Erythroblast (primary cell): ENCODE data around the gene CACNB4.

Experiments used
- DNase-seq, 2 experiments: peaks; one replicate each; lab custom pipeline; 2025; lab: John Stamatoyannopoulos, UW
- GATA1 ChIP-seq: IDR thresholded peaks from 2 replicates; pipeline ENCODE4 v1.6.1; 2011; ENCODE audit warnings: low read depth, mild to moderate bottlenecking, control low read depth, low read length, moderate library complexity
- POLR2A ChIP-seq: IDR thresholded peaks from 2 replicates; pipeline ENCODE4 v1.6.1; 2011; ENCODE audit warnings: mild to moderate bottlenecking, low read length

The CACNB4 gene

DNA sequence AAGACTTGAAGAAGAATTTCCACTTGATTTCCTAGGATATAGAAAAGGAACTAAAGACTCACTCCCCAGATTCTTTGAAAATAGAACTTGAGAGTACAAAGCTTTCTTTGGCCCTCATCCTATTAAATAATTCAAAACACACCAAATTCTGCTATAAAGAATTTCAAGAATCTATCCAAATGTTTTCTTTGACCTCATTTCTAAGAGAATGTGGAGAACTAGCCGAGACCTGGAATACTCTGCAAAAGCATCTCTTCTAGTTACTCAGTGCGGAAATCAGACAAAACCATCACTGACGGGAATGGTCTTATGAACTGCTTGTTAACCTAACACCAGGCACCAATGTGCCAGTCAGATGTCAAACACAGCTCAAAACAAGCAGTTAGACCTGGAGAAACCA is 226.4 kb downstream of the CACNB4 start:
- TF ChIP-seq POLR2A (no peak), GATA1 (no peak)
- no peak for DNase-seq

DNA sequence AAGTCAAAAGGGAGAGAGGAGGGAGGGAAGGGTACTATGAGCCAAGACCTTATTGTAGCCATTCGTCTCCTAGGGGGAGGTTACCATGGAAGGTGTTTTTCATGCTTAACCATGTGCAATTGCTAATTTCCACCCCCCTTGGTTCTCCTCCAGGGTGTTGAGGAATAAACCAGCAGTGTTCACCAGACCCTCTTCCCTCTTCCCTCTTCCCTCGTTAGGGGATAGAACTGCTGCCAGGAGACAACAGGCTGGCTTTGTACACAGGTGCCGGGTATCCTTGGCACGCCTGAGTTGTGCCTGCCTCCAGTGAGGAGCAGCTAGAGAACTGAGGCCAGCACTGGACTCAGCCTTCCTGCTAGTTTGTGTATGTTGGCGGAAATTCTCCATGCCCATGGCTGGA is 229.6 kb downstream of the CACNB4 start:
- DNase-seq: no peak
- TF ChIP-seq POLR2A: no peak

DNA sequence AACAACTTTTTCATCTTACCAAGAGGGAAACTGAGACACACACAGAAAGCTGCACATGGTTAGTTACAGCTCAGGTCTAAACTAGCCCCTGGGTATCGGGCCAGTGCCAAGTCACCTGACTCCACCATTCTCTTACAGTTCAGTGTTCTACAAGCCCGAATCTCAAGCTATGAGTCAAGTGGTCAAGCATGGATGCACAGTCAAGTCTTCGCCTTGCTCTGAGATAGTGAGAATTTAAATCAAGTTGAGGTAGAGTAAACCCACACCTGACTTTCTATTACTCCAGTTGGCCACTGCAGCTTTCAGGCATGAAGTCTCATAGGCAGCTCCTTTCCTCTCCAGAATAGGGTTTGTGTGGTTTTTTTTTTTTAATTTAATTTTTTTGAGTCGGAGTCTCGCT is 236.1 kb downstream of the CACNB4 start:
- no peak for DNase-seq
- TF ChIP-seq GATA1 (no peak), POLR2A (no peak)

DNA sequence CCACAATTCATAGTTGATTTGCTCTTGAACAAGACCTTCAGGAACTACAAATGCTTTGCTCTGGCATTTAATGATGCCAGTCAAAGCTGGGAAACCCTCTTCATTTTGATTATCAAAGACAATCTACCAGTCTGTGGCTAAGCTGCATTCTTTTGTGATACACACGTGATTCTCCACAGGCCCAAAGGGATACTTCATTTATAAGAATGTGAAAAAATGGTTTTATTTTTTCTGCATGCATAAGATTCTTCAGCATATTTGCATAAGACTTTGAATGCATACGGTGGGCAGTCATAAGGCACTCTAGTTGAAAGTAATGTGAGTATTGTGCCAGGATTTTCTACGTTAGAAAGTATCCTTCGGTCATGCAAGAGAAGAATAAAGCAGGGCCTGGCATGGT is 237.7 kb downstream of the CACNB4 start:
- TF ChIP-seq POLR2A: no peak
- no peak for TF ChIP-seq GATA1
- no peak for DNase-seq

DNA sequence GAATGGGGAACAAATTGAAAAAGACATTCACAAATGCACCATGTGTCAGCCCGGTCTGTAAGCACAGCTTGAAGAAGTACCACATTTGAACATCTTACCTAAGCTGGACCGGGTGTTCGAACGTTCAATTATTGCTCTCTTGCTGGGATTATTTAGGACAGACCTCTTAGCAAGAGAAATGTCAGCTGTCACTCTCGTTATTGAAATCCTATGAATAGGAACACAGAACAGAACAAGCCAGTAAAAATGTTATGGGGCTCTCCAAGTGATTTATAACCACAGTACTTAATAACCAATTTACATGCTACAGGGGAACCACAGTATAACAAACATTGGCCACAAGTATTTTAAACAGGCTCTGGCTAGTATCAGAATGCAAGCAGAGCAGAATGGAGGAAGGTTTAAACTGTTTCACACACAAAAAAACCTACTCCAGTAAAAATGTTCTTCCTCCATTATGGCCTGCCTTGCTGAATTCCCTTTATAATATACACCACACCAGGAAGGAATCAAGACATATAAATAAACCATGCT is 238.2 kb downstream of the CACNB4 start:
- no peak for DNase-seq
- TF ChIP-seq POLR2A (no peak), GATA1 (no peak)

DNA sequence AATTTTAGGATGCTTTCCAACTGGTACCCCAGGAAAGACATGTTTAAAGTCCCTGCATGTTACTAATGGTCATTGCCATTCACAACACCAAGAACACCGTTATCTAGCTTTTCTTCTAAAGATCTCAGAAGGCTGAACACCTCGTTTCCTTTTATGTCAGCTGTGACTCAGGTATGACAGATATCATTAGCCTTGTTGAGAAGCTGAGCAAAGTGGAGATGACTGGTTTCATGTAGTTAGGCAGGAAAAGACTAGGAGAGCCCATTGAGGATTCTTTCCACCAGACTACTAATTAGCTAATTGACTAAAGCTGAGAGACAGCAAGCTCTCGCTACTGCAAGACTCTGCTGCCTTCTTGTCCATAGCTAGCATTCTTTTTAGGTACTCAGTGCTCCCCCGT is 238.6 kb downstream of the CACNB4 start:
- TF ChIP-seq POLR2A: no peak
- no peak for TF ChIP-seq GATA1
- DNase-seq: no peak

DNA sequence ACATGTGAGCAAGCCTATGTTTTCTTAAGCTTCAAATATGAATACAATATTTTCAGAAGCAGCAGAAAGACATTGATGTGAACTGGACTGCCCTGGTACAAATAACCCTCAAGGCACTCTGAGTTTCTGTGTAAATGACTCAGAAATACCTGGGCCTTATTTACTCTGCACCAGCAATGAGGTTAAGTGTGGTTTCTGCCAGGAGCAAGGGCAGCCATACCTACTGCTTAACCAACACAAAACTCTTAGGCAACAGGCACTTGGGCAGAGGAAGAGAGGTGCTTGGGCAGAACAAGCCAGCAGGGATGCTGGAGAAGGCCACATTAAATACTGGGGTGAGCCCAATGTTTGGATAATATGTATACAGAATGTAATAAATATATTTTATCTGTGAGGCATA is 241.2 kb downstream of the CACNB4 start:
- no peak for DNase-seq
- TF ChIP-seq POLR2A: no peak
- TF ChIP-seq GATA1: no peak

DNA sequence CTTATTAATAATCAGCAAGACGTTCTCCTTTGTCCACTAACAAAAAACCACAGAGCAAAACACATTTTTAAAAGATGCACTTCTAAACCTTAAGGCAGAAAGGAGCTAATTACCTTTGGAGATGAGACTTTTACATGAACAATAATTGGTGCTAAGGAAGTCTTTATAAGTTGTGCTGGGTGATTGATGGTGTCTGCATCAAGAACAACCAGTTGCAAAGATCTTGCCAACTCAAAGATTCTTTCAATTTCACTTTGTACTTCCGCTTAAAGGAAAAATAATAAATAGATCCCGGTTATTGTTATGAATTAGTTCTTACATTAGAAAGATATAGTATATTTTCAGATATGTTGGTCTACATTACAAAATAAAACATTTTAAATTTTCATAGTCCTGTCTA is 243.7 kb downstream of the CACNB4 start:
- DNase-seq: no peak

DNA sequence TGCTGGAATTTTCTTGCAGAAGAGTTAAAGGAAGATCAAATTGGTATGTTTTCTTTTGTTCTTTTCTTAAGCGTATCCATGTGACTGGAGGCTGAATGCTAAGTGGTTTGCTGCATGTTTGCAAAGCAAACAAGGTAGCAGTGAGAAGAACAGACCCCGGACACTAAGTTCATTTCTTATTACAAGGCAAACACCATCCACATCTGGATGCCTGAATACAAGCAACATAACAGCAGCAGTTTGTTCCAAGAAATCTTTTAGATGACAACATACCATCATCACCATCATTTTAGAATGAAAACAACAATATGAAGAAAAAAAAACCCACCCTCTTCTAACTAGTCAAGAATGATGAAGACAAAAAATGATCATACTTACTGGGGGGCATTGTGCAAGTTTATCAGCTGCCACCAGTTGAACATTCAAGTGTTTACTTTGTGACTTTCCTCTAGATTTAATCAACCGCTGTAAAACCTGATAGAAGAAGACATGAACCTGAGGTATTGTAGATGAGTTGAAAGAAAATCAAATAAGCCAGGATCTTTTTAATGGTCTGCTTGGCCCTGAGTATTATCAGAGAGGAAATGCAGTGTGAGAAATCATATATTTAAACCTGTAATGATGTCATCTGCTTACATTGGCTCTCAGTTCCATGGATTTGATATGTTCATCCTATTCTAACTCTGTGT is 245.6 kb downstream of the CACNB4 start:
- no peak for DNase-seq
- TF ChIP-seq GATA1: no peak

More for the DNA sequence above, 243.7 kb downstream of the CACNB4 start:
- TF ChIP-seq GATA1 (no peak), POLR2A (no peak)

DNA sequence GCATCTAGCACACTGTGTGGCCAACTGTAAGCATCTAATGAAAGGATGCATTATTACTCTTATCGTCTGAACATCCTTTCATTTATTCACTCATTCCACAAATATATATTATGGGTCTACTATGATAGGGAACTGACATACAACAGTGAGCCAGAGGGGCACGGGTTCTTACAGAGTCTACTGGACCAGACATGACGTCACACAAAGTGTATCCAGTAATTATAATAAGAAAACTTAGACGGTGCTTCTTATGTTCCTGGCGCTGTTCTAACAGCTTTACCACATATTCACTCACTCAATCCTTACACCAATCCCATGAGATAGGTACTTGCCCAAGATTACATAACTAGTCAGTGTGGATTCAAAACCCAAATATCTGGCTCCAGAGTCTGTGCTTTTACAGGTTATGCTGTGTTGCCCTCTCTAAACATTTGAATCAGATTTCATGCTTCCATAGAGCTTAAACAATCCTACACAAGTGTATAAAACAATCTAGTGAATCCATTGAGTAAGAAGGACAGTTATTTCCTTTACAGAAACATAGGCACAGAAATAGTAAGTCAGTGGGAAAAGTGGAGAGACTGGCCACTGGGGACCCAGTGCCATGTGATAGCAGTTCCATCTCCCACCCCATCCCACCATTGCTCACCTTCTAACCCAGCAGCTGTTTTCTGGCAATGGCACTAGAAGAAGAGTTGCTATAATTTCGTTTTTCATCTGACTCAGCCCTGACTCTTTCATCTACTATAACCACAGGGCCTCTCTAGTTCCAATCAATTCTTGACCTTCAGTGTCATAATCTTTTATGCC is 246.4 kb downstream of the CACNB4 start:
- TF ChIP-seq GATA1 (no peak), POLR2A (no peak)
- no peak for DNase-seq

DNA sequence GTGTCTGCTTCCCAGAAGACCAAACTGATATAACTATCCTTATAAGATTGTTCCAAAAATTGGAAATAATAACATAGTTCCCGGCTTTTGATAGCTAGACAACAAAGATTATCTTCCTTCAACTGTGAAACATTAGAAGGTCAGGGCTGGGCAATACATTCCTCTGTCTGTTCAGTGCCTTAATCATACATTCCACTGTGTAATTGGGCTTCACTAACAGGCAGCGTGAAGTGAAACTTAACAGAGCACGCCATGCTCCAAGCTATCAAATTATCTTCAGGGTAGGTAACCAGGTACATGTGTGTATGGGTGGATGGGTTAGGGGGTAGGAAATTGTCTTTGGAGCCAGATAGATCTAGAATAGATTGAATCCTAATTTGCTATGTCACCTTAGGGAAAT is 247.1 kb downstream of the CACNB4 start:
- no peak for TF ChIP-seq GATA1
- no peak for TF ChIP-seq POLR2A
- no peak for DNase-seq

DNA sequence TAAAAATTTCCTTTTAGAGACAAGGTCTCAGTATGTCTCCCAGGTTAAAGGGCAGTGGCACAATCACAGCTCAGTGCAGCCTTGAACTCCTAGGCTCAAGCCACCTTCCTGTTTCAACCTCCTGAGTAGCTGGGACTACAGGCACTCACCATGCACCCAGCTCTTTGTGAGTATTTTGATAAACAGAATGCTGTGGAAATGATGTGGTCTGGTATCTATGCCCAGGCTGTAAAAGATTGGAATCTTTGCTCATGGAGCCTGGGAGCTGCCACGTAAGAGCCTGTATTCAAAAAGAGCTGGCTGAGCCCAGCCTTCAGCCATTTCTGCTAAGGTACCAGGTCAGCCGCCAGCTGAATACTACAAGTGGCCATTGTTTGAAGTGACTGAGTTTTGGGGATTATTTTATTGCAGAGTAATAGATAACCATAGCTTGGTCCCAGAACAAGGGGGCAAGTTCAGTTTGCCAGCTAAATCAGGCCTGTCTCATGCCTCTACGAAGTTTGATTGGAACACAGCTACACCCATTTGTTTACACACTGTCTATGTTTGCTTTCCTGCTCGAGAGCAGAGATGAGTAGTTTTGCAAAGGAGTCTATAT is 249.3 kb downstream of the CACNB4 start:
- no peak for TF ChIP-seq GATA1
- no peak for TF ChIP-seq POLR2A
- DNase-seq: no peak

DNA sequence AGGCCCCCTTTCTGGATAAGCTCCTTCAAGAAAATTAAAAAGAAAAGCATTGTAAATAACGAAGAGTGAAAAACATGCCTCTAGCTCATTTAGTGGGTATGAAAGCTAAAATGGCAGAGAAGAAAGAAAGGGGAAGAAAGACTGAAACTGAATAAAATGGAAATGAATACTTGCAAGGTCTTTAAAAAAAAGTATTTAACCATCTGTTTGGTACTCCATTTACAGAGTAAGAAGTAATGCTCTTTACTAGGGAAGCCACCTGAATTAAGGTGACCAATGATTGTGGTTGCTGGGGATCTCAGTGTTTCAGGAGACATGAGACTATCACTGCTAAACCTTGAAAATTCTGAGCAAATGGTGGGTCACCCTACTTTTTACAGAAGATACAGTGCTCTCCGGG is 253.0 kb downstream of the CACNB4 start:
- no peak for DNase-seq
- TF ChIP-seq GATA1: no peak
- TF ChIP-seq POLR2A: no peak

DNA sequence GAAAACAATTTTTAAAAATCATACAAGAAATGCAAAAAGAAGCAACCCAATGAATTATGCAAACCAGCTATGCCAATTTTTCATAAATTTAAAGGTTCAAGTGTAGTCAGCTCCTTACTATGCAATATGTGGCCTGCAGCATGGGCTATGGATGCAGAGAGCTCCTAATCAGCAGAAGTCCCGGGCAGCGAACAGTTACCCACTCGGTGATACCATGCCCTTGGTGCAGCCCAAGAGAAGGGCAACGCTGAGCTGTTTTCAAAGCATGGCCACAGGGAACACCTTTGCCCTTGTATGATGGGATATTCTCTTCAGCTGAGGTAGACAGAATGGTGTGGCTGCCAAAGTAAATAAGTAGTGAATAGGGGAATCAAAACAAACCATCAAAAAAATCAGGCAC is 253.4 kb downstream of the CACNB4 start:
- TF ChIP-seq POLR2A (no peak), GATA1 (no peak)
- no peak for DNase-seq
